Measurements from ENCODE around the gene GCLC.

The GCLC gene

GRCh38 chr6:53530346-53530745, 14.6 kb downstream of the GCLC start:
- DNase-seq: no peak
- intact Hi-C loops (cut with DNase I): no loop called here

DNA sequence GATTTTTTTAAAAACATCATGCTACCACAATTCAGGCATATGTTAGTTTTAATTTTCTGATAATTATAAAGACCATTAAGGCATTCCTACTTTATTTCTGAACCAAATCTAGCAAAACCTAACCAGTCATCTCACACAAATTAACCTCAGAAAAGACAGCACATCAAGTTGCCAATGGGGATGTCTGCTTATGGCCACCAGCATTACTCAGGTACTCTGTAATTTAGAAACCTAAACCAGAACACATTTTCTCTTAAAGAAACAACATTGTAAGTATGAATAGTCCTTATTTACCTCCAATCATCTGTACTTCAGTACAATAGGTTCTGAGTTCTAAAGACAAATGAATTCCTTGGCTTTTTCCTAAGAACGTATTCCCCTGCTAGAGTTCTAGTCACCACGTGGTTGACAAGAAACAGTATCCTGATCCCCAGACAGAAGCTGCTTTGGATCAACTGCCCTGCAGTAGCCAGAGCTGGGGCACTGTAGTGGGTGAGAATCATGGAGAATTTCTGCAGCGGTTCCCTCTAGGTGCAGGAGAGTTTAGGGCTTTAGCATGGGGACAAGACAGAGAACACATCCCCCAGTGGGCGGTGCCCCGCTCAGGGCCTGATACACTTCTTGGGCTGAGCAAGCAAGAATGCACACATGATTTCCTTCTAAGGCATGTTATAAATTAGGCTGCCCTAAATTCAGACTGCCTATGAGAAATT, 15.4 kb downstream of the GCLC start:
- DNase-seq: peak in 7 of 42 donors; percentile 18 to 43 (median 31)
- intact Hi-C loops (cut with DNase I): no loop called here

DNA sequence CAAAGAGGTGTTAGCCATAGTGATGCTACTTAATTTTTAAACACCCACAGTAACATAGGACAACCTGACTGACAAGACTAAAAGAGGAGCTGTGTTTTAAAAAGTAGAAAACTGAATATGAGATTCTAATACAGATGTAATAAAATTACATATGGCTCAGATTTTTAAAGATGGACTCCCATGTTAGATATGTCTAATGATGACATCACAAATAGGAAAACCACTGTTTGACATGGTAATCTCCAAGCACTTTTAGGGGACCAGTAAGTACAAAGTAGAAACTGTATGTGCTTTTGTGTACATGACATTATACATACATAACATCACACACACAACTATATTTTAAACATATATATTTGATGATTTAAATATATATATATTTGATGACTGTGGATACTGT, 16.8 kb downstream of the GCLC start:
- intact Hi-C loops (cut with DNase I): no loop called here
- no peak for DNase-seq

DNA sequence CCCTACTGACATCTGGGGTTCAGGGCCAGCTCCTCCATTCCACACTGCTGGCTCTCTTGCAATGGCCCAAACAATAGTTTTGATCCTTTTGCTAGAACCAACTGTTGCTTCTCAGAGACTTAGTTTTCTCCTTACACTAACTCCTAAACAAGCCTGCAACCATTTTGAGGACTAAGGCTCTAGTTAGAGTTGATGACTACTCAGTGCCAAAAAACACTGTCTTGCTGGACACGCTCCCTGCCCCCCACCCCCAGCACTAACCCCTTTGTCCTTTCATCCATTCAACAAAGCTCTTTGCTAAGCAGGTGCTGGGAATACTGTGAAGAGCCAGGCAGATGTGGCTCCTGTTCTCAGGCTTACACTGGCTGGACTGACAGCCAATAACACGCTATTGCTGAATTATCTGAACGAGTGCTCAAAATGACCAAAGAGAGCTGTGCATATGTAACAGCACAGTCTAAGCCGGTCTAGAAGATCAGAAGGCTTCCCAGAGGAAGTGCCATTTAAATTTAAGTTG, 17.6 kb downstream of the GCLC start:
- intact Hi-C loops (cut with DNase I): no loop called here
- no peak for DNase-seq

DNA sequence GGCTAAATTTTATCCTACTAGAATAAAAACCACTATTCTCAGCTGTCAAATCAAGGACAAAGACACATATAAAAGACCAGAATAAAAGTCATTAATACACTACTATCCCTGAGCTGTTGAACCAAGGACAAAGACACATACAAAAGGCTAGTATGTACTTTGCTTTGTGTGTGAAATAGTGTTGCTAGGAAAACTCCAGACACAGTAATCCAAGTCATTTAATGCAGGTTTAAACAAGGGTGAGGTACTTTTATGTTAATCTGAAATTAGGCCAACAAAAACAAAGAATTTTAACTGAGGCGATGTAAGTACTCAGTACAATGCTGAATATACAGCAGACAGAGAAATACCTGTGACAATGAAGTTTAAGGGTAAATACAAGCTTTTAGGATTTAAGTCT, 18.9 kb downstream of the GCLC start:
- DNase-seq: no peak
- intact Hi-C loops (cut with DNase I): no loop called here

DNA sequence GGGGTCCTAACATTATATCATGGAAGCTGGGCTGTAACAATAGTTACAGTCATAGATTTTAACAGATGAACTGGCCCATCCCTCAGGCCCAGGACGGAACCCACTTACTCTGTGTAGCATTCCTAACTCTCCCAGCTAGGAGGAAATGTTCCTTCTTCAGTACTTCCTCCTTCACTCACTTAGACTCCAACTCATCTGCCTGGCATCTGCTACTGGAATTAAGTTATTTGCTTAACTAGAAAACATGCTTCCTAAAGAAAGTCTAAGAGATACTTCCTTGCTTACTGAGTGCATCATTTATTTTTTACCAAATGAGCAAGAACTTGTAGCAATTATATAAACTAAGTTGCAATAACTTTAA, 20.5 kb downstream of the GCLC start:
- intact Hi-C loops (cut with DNase I): no loop called here

DNA sequence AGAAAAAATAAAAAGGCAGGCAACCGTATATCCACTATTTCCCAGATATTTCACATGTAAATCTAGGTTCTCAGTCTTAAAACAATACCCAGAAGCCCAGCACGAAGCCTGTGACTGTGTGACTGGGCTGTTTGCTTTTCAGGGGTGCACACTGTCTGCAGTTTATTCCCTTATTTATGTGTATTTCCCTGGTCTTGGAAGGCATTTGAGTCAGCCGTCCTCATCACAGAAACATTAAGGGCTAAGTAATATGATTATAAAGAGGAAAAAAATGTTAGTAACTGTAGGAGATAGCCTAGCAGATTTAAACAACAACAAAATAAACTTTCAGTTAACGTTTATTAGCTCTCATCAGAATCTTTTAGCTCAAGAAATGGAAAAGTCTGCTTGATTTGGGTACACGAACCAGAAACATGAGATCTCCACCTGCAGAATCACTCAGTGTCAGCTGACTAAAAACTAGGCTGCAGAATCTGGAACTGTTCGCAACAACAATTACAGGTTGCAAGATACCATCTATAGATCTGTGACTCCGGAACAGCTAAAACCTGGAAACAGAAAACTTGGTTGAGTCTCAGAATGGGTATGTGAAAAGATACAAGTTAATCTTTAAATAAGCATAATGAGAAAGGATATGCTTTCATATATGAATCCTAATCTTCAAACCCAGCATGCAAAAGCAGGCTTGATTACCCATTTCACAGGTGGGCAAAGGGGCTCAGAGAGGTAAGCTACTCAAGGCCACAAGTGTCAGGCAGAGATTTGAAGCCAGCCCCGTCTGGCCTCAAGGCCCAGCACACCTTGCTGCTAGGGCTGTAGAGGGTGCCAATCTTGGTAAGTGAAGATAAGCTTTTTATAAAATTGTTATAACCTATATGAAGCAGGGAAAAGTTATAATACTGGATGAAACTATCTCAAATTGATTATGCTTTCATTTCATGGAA, 21.1 kb downstream of the GCLC start:
- intact Hi-C loops (cut with DNase I): no loop called here
- DNase-seq: no peak

More for the DNA sequence above, 20.5 kb downstream of the GCLC start:
- no peak for DNase-seq

DNA sequence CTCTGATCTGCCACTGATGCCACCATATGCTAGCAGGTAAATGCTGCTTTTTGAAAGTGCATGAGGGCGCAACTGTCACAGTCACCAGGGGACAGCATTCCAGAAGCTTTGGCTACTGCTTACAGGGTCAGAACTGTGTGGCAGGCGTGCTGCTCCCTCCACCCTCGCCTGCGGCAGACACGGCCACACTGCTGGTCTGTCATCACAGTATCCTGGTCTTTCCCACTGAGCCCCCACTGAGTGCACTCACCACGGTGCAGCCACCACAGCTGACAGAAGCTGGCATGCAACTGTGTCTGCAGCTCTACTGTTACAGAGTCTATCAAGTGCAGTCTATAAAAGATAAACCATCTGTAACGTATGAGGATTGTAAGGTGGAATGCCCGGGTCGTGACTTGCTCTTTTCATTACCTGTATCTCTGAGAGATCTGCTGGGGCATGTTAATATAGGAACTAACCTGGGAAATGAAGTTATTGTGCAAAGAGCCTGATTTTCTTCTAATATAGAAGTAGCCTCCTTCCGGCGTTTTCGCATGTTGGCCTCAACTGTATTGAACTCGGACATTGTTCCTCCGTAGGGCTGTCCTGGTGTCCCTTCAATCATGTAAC, 24.5 kb downstream of the GCLC start:
- intact Hi-C loops (cut with DNase I): no loop called here
- DNase-seq: no peak

GRCh38 chr6:53518862-53519261, 26.0 kb downstream of the GCLC start:
- DNase-seq: no peak
- intact Hi-C loops (cut with DNase I): no loop called here

DNA sequence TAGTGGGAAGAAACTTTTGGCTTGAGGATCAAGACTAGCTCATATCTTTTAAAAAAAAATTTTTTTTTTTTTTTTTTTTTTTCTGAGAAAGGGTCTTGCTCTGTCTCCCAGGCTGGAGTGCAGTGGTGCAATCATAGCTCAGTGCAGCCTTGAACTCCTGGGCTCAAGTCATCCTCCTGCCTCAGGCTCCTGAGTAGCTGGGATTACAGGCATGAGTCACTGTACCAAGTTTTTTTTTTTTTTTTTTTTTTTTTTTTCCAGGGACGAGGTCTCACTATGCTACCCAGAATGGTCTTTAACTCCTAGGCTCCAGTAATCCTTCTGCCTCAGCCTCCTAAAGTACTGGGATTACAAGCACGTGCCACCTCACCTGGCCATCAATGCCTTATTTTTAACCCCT, 27.9 kb downstream of the GCLC start:
- intact Hi-C loops (cut with DNase I): no loop called here
- DNase-seq: no peak

DNA sequence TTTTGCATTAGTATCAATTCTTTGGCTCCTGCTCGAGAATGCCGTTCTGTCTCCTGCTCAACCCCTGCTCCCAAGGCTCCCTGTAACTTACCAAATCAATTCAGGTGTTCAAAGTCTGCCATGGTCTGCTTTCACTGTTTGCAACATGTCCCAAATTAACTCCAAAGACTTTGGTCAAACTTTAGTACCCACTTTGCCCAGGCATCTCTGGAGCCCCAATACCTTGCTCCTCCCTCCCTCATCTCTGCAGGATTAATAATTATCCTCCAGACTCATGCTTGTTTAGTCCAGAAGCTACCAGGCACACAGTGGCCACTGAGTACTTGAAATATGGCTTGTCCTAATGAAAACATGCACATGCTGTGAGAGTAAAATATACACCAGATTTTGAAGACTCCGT, 30.2 kb downstream of the GCLC start:
- intact Hi-C loops (cut with DNase I): no loop called here
- DNase-seq: no peak

- intact Hi-C loops (cut with DNase I): no loop called here
Observed at GRCh38 chr6:53513519-53513966, 31.4 kb downstream of the GCLC start.

GRCh38 chr6:53513056-53513455, 31.8 kb downstream of the GCLC start:
- intact Hi-C loops (cut with DNase I): no loop called here
- no peak for DNase-seq

More at GRCh38 chr6:53513519-53513966, 31.4 kb downstream of the GCLC start:
- no peak for DNase-seq

DNA sequence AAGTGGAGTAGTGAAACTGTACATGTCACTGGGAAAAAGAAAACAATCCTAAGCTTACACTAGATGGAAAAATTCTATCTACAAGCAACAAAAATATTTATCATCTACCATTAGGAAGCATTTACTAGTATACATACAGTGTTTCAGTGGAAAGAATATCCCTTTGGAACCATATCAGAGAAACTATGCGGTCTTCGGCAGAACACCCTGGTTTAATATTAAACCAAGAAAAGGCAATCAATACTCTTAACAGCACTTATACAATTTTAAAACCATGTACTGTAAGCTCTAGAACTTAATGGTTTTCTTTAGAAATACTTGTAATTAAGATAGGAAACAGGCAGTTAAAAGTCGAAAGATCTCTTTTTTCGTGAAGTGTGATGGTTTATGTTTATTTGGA, 32.3 kb downstream of the GCLC start:
- intact Hi-C loops (cut with DNase I): no loop called here
- DNase-seq: no peak

DNA sequence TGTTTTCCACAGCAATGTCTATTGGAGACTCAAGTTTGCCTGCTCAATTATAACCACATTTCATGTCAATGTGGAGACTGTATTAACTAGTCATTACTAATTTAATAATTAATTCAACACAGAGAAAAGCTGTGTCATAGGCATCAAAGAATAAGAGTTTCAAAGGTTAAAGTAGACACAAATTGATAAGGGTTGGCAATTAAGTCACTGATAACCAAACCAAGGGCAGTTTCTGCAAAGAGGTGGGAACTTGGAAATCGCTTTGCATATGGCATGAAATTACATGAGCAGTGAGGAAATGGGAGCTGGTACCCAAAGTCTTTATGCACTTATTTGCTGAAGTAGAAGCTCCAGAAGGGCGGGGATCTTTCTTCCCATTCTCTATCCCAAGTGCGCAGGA, 34.2 kb downstream of the GCLC start:
- intact Hi-C loops (cut with DNase I): no loop called here
- DNase-seq: no peak

DNA sequence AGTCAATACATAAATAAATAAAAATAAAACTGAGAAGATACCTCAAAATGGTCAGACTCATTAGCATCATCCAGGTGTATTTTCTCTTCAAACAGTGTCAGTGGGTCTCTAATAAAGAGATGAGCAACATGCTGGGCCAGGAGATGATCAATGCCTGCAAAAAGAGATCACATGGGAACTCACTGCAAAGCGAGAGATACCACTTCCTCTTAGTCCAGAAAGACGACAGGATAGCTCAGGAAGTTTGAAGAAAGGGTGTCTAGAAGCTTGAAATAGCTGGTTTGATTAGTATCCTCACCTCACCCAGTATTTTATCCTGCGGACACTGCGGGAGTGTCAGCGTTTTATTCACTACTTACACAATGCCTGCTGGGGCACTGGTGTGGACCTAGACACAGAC, 38.0 kb downstream of the GCLC start:
- DNase-seq: no peak
- intact Hi-C loops (cut with DNase I): no loop called here

DNA sequence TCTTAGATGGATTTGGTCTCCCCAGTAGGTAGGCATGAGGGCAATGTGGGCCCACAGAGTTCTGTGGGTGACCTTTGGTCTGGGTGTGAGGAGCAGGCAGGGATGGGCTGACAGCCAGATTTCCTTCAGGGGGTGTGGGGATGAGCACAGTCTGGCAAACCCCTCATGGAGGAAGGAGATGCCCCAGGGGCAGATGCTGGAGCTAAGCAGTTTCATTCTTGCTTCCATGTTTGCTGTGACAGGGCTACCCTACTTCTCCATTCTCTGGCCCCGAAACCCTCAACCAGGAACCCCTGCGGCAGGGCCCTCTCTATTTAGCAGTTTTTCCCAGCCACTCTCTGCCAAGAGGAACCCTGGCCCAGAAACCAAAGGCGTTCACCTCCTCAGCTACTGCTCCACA, 40.4 kb downstream of the GCLC start:
- intact Hi-C loops (cut with DNase I): no loop called here
- no peak for DNase-seq

DNA sequence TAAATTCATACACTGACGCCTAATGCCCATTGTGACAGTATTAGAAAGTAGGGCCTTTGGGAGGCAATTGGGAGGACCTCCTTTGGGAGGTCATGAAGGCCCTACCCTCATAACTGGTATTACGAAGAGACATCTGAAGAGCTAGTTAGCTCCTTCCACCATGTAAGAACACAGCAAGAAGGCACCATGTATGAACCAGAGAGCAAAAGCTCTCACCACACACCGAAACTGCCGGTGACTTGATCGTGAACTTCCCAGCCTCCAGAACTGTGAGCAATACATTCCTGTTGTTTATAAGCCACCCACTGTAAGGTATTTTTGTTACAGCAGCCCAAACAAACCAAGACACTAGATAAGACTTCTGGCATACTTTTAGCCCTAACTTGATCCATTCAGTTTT, 41.8 kb downstream of the GCLC start:
- intact Hi-C loops (cut with DNase I): no loop called here

DNA sequence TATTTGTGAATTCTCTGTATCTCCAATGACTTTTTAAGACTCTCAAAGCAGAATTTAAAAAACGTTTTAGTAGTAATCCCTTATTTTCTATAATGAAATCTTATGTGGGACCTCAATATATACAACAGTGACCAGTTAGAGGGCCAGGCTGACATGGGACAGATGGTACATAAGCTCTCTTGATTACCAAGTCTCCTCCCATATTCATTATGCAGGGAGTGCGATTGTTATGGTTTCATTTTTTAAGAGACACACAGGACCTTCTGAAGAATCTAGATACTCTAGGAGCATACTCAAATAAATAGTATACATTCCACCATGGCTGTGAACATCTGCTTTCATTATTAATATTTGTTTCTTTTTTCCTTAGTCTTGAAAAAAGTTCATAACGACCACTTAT, 43.5 kb downstream of the GCLC start:
- intact Hi-C loops (cut with DNase I): no loop called here
- DNase-seq: no peak

More for the DNA sequence above, 41.8 kb downstream of the GCLC start:
- DNase-seq: no peak

GRCh38 chr6:53500095-53500494, 44.8 kb downstream of the GCLC start:
- intact Hi-C loops (cut with DNase I): no loop called here
- DNase-seq: peak in 16 of 42 donors; percentile 20 to 68 (median 38)

Data from head of caudate nucleus (tissue), 42 donors.